Thoracic aorta (tissue), 2 donors: ENCODE measurements around the gene AKAP7. TPM values are rescaled to one million over a fixed set of nuclear protein-coding genes. Genes with fewer than 3 reads are reported as not detected.

ENCODE experiments used
- ATAC-seq: fragments of 150-250 bp; one replicate; pipeline ENCODE4 v1.8.0; 2017; ENCODE audit warnings: low read depth; ENCODE audit not compliant: insufficient number of reproducible peaks, low FRiP score
- DNase-seq: peaks from one replicate; pipeline ENCODE4 v3.0.0-alpha.2; 2020; ENCODE audit warnings: low spot score
- H3K27ac ChIP-seq, 2 donors: fragments of 200-600 bp; sonication (generic); 1 replicate in 1 of 2; 2 replicates in 1 of 2; pipeline ENCODE4 v1.5.1; 2016; ENCODE audit warnings: mild to moderate bottlenecking in 2 of 2, moderate library complexity in 2 of 2
- H3K27me3 ChIP-seq: fragments of 200-600 bp; sonication (generic); replicated peaks from 2 replicates; pipeline ENCODE4 v1.6.0; 2016; ENCODE audit warnings: mild to moderate bottlenecking; ENCODE audit not compliant: insufficient read depth
- H3K36me3 ChIP-seq: fragments of 200-600 bp; sonication (generic); one replicate; pipeline ENCODE4 v1.5.1; 2016
- H3K4me1 ChIP-seq, 2 donors: fragments of 200-600 bp; sonication (generic); 1 replicate in 1 of 2; 2 replicates in 1 of 2; pipeline versions ENCODE4 v1.5.1 to v1.6.0; 2016; ENCODE audit warnings: low read depth in 2 of 2, mild to moderate bottlenecking in 1 of 2; ENCODE audit not compliant: control insufficient read depth in 1 of 2
- H3K4me3 ChIP-seq: fragments of 200-600 bp; sonication (generic); 2 replicates; pipeline ENCODE4 v1.5.1; 2016; ENCODE audit warnings: mild to moderate bottlenecking
- H3K9me3 ChIP-seq: fragments of 200-600 bp; sonication (generic); 2 replicates; pipeline ENCODE4 v1.5.1; 2016
- total RNA-seq, 2 donors: library from RNA; depleted of rRNA; stranded (reverse); fragments of >200 nt; gene quantifications; one replicate each; pipeline versions ENCODE4 v1.1.0 to v1.2.3, GENCODE V29; 2016
- TF ChIP-seq, protein P1 (sequence below): fragments of 200-600 bp; sonication (generic); IDR thresholded peaks from one replicate; pipeline ENCODE4 v1.5.1; 2019; ENCODE audit warnings: antibody characterized with exemption

The AKAP7 gene
- total RNA-seq, 2 donors from 2014 or later: 3.0 to 4.1 TPM

DNA sequence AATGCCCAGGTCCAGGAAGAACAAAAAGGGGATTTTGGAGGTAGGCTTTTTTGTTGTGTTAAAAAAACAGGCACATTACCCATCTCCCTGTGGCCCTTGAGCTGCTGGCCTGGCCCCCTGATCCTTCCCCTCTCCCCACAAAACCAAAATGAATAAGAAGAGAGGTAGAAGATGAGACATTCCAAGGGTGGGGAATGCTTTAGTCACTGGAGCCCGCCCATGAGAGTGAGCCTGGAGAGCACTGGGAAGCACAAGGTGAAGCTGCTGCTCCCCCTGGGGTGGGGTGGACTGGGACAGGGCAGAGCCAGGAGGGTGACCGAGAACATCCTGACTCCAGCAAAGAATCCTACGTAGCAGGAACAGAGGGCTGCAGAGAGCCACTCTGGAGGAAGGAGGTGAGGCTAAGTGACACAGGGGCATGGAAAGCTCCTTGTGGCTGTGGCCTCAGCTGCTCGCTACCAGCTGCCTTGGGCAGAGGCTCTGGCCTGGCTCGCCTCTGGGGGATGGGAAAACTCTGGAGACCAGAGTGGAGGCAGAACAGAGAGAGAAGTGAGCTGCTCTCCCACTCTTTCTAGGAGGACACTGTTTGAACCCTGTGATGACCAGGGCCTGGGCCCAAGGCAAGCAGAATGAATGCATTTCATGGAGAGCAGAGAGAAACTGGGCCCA lies 48.3 kb downstream of the AKAP7 start:
- H3K36me3 ChIP-seq: peaks cover 3% of the 10 kb centered on the region
- no peak overlapping the region for H3K27ac ChIP-seq
- no peaks in the 10 kb centered on the region for H3K9me3 ChIP-seq
- no peaks in the 10 kb centered on the region for H3K4me1 ChIP-seq
- no peaks in the 10 kb centered on the region for H3K27me3 ChIP-seq
- H3K4me3 ChIP-seq: no peak overlapping the region
- ATAC-seq (no peak), DNase-seq (no peak)
- TF ChIP-seq, protein P1, sequence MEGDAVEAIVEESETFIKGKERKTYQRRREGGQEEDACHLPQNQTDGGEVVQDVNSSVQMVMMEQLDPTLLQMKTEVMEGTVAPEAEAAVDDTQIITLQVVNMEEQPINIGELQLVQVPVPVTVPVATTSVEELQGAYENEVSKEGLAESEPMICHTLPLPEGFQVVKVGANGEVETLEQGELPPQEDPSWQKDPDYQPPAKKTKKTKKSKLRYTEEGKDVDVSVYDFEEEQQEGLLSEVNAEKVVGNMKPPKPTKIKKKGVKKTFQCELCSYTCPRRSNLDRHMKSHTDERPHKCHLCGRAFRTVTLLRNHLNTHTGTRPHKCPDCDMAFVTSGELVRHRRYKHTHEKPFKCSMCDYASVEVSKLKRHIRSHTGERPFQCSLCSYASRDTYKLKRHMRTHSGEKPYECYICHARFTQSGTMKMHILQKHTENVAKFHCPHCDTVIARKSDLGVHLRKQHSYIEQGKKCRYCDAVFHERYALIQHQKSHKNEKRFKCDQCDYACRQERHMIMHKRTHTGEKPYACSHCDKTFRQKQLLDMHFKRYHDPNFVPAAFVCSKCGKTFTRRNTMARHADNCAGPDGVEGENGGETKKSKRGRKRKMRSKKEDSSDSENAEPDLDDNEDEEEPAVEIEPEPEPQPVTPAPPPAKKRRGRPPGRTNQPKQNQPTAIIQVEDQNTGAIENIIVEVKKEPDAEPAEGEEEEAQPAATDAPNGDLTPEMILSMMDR: no peak

- H3K27ac ChIP-seq: no peak overlapping the region
- H3K36me3 ChIP-seq: no peaks in the 10 kb centered on the region
- DNase-seq (no peak), ATAC-seq (no peak)
- H3K27me3 ChIP-seq: no peaks in the 10 kb centered on the region
- H3K4me1 ChIP-seq: no peaks in the 10 kb centered on the region
- no peaks in the 10 kb centered on the region for H3K9me3 ChIP-seq
- no peak overlapping the region for H3K4me3 ChIP-seq
- TF ChIP-seq, protein P1: no peak
Observed at GRCh38 chr6:131191590-131191989, 56.3 kb downstream of the AKAP7 start.

DNA sequence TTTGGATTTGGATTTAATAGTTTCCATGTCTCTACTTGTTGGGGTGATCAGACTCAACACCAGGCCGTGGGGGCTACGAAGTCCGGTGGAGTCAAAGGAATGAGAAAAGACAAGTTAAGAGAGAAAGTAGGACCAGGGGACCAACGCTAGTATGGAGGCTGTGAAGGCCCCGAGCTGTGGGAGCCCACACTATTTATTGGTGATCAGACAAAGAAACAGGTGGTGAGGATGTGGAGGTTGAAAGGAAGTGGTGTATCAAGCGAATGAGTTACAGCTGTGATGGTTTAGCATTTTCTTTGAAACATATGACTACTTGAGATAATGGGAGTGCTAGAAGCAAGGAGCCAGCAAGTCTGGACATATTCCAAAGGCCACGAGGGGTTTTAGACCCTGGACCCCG lies 62.4 kb downstream of the AKAP7 start:
- no peak overlapping the region for H3K4me3 ChIP-seq
- H3K4me1 ChIP-seq: no peaks in the 10 kb centered on the region
- ATAC-seq (no peak), DNase-seq (no peak)
- H3K9me3 ChIP-seq: no peaks in the 10 kb centered on the region
- no peaks in the 10 kb centered on the region for H3K27me3 ChIP-seq
- TF ChIP-seq, protein P1: no peak
- no peaks in the 10 kb centered on the region for H3K36me3 ChIP-seq
- H3K27ac ChIP-seq: no peak overlapping the region

GRCh38 chr6:131199568-131200272 lies 64.5 kb downstream of the AKAP7 start:
- Histone ChIP-seq H3K4me3 (no peak overlapping the region), H3K27ac (no peak overlapping the region), H3K4me1 (no peaks in the 10 kb centered on the region), H3K9me3 (no peaks in the 10 kb centered on the region), H3K27me3 (no peaks in the 10 kb centered on the region), H3K36me3 (no peaks in the 10 kb centered on the region)
- ATAC-seq (no peak), DNase-seq (no peak)
- TF ChIP-seq, protein P1: no peak

GRCh38 chr6:131205481-131206244 lies 70.4 kb downstream of the AKAP7 start:
- ATAC-seq (no peak), DNase-seq (no peak)
- Histone ChIP-seq H3K27ac (no peak overlapping the region), H3K4me3 (no peak overlapping the region), H3K4me1 (no peaks in the 10 kb centered on the region), H3K36me3 (no peaks in the 10 kb centered on the region), H3K9me3 (no peaks in the 10 kb centered on the region), H3K27me3 (no peaks in the 10 kb centered on the region)
- TF ChIP-seq, protein P1: no peak
